SK-N-SH treated with all-trans-retinoic acid at 6 μM for 48 hours (cell line): ENCODE data around the gene CNOT6L.
A peak's percentile ranks its signal among the peaks of the same experiment; 100 is the strongest.

Experiments used
- ATAC-seq: fragments of 200-7000 bp; cut with Tn5 transposase; 3 replicates; pipeline ENCODE4 v1.9.1; 2020; ENCODE audit warnings: mild to moderate bottlenecking, moderate library complexity
- ARNTL ChIP-seq: fragments of 450-650 bp; formaldehyde crosslinking; IDR thresholded peaks from 2 replicates; pipeline ENCODE4 v1.5.0; 2020; ENCODE audit warnings: low read depth, mild to moderate bottlenecking, moderate library complexity, borderline replicate concordance
- CREB5 ChIP-seq: fragments of 250-450 bp; sonication (Bioruptor Pico); IDR thresholded peaks from 2 replicates; pipeline ENCODE4 v1.5.1; 2020; ENCODE audit warnings: low read depth, mild to moderate bottlenecking, moderate library complexity
- CSDC2 ChIP-seq: fragments of 250-450 bp; sonication (Bioruptor Pico); IDR thresholded peaks from 2 replicates; pipeline ENCODE4 v1.5.0; 2020; ENCODE audit warnings: mild to moderate bottlenecking, moderate library complexity
- ESRRG ChIP-seq: fragments of 250-450 bp; sonication (Bioruptor Pico); IDR thresholded peaks from 2 replicates; pipeline ENCODE4 v1.6.1; 2021; ENCODE audit warnings: mild to moderate bottlenecking
- GLIS3 ChIP-seq: fragments of 250-450 bp; sonication (Bioruptor Pico); IDR thresholded peaks from 2 replicates; pipeline ENCODE4 v1.5.0; 2020; ENCODE audit warnings: mild to moderate bottlenecking, moderate library complexity
- ISL1 ChIP-seq: fragments of 250-450 bp; sonication (Bioruptor Pico); IDR thresholded peaks from 2 replicates; pipeline ENCODE4 v2.1.2; 2022; ENCODE audit warnings: mild to moderate bottlenecking, moderate library complexity
- OSR1 ChIP-seq: fragments of 250-450 bp; sonication (Bioruptor Pico); IDR thresholded peaks from 2 replicates; pipeline ENCODE4 v1.8.0; 2022; ENCODE audit warnings: moderate library complexity, mild to moderate bottlenecking, inconsistent platforms
- POU6F1 ChIP-seq: fragments of 250-450 bp; sonication (Bioruptor Pico); IDR thresholded peaks from 2 replicates; pipeline ENCODE4 v1.8.0; 2021; ENCODE audit warnings: low read depth, mild to moderate bottlenecking, moderate library complexity, borderline replicate concordance
- PPARA ChIP-seq: fragments of 250-450 bp; sonication (Bioruptor Pico); IDR thresholded peaks from 2 replicates; pipeline ENCODE4 v1.5.0; 2020; ENCODE audit warnings: mild to moderate bottlenecking, borderline replicate concordance
- RARB ChIP-seq: fragments of 250-450 bp; sonication (Bioruptor Pico); IDR thresholded peaks from 2 replicates; pipeline ENCODE4 v1.8.0; 2021; ENCODE audit warnings: mild to moderate bottlenecking, moderate library complexity
- TCF4 ChIP-seq: fragments of 250-450 bp; sonication (Bioruptor Pico); IDR thresholded peaks from 2 replicates; pipeline ENCODE4 v1.8.0; 2021; ENCODE audit warnings: mild to moderate bottlenecking, moderate library complexity, borderline replicate concordance
- TOX ChIP-seq: fragments of 250-450 bp; sonication (Bioruptor Pico); IDR thresholded peaks from 2 replicates; pipeline ENCODE4 v1.8.0; 2021; ENCODE audit warnings: mild to moderate bottlenecking, moderate library complexity, borderline replicate concordance
- ZC3H10 ChIP-seq: fragments of 250-450 bp; sonication (Bioruptor Pico); IDR thresholded peaks from 2 replicates; pipeline ENCODE4 v1.5.1; 2021; ENCODE audit warnings: mild to moderate bottlenecking, moderate library complexity
- ZFP3 ChIP-seq: fragments of 250-450 bp; sonication (Bioruptor Pico); IDR thresholded peaks from 2 replicates; pipeline ENCODE4 v1.5.0; 2020; ENCODE audit warnings: mild to moderate bottlenecking, moderate library complexity
- ZFP30 ChIP-seq: fragments of 450-650 bp; formaldehyde crosslinking; IDR thresholded peaks from 2 replicates; pipeline ENCODE4 v1.5.0; 2022; ENCODE audit warnings: mild to moderate bottlenecking, moderate library complexity
- ZNF70 ChIP-seq: fragments of 450-650 bp; formaldehyde crosslinking; IDR thresholded peaks from 2 replicates; pipeline ENCODE4 v1.5.0; 2020; ENCODE audit warnings: mild to moderate bottlenecking, moderate library complexity
- ZNF8 ChIP-seq: fragments of 450-650 bp; formaldehyde crosslinking; IDR thresholded peaks from 2 replicates; pipeline ENCODE4 v1.5.0; 2020; ENCODE audit warnings: mild to moderate bottlenecking, moderate library complexity
- TF ChIP-seq, protein P1 (sequence below): fragments of 250-450 bp; sonication (Bioruptor Pico); IDR thresholded peaks from 2 replicates; pipeline ENCODE4 v1.5.1; 2021; ENCODE audit warnings: mild to moderate bottlenecking, moderate library complexity
- TF ChIP-seq, protein P2 (sequence below): fragments of 250-450 bp; sonication (Bioruptor Pico); IDR thresholded peaks from 2 replicates; pipeline ENCODE4 v1.5.0; 2020; ENCODE audit warnings: mild to moderate bottlenecking, moderate library complexity
- TF ChIP-seq, protein P3 (sequence below): fragments of 250-450 bp; sonication (Bioruptor Pico); IDR thresholded peaks from 2 replicates; pipeline ENCODE4 v1.8.0; 2020; ENCODE audit warnings: mild to moderate bottlenecking, moderate library complexity, borderline replicate concordance

Gene CNOT6L

GRCh38 chr4:77819404-77819842 lies 255 bp upstream of the CNOT6L start:
- TF ChIP-seq OSR1 (CRISPR knock-in tag): no peak
- no peak for TF ChIP-seq ISL1 (CRISPR knock-in tag)
- TF ChIP-seq ESRRG (CRISPR knock-in tag): no peak
- TF ChIP-seq, protein P1, sequence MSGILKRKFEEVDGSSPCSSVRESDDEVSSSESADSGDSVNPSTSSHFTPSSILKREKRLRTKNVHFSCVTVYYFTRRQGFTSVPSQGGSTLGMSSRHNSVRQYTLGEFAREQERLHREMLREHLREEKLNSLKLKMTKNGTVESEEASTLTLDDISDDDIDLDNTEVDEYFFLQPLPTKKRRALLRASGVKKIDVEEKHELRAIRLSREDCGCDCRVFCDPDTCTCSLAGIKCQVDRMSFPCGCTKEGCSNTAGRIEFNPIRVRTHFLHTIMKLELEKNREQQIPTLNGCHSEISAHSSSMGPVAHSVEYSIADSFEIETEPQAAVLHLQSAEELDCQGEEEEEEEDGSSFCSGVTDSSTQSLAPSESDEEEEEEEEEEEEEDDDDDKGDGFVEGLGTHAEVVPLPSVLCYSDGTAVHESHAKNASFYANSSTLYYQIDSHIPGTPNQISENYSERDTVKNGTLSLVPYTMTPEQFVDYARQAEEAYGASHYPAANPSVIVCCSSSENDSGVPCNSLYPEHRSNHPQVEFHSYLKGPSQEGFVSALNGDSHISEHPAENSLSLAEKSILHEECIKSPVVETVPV (CRISPR knock-in tag): no peak
- TF ChIP-seq, protein P2, sequence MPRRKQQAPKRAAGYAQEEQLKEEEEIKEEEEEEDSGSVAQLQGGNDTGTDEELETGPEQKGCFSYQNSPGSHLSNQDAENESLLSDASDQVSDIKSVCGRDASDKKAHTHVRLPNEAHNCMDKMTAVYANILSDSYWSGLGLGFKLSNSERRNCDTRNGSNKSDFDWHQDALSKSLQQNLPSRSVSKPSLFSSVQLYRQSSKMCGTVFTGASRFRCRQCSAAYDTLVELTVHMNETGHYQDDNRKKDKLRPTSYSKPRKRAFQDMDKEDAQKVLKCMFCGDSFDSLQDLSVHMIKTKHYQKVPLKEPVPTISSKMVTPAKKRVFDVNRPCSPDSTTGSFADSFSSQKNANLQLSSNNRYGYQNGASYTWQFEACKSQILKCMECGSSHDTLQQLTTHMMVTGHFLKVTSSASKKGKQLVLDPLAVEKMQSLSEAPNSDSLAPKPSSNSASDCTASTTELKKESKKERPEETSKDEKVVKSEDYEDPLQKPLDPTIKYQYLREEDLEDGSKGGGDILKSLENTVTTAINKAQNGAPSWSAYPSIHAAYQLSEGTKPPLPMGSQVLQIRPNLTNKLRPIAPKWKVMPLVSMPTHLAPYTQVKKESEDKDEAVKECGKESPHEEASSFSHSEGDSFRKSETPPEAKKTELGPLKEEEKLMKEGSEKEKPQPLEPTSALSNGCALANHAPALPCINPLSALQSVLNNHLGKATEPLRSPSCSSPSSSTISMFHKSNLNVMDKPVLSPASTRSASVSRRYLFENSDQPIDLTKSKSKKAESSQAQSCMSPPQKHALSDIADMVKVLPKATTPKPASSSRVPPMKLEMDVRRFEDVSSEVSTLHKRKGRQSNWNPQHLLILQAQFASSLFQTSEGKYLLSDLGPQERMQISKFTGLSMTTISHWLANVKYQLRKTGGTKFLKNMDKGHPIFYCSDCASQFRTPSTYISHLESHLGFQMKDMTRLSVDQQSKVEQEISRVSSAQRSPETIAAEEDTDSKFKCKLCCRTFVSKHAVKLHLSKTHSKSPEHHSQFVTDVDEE (CRISPR knock-in tag): no peak
- no peak for TF ChIP-seq CSDC2
- TF ChIP-seq ARNTL (CRISPR knock-in tag): no peak
- TF ChIP-seq CREB5 (CRISPR knock-in tag): no peak
- TF ChIP-seq RARB (CRISPR knock-in tag): no peak
- TF ChIP-seq ZC3H10 (CRISPR knock-in tag): no peak
- no peak for TF ChIP-seq TCF4 (CRISPR knock-in tag)
- TF ChIP-seq PPARA (CRISPR knock-in tag): no peak
- TF ChIP-seq ZNF70 (CRISPR knock-in tag): no peak
- TF ChIP-seq, protein P3, sequence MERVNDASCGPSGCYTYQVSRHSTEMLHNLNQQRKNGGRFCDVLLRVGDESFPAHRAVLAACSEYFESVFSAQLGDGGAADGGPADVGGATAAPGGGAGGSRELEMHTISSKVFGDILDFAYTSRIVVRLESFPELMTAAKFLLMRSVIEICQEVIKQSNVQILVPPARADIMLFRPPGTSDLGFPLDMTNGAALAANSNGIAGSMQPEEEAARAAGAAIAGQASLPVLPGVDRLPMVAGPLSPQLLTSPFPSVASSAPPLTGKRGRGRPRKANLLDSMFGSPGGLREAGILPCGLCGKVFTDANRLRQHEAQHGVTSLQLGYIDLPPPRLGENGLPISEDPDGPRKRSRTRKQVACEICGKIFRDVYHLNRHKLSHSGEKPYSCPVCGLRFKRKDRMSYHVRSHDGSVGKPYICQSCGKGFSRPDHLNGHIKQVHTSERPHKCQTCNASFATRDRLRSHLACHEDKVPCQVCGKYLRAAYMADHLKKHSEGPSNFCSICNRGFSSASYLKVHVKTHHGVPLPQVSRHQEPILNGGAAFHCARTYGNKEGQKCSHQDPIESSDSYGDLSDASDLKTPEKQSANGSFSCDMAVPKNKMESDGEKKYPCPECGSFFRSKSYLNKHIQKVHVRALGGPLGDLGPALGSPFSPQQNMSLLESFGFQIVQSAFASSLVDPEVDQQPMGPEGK: no peak
- TF ChIP-seq TOX: no peak
- no peak for TF ChIP-seq ZFP3 (CRISPR knock-in tag)
- ATAC-seq: peak; percentile 1

DNA sequence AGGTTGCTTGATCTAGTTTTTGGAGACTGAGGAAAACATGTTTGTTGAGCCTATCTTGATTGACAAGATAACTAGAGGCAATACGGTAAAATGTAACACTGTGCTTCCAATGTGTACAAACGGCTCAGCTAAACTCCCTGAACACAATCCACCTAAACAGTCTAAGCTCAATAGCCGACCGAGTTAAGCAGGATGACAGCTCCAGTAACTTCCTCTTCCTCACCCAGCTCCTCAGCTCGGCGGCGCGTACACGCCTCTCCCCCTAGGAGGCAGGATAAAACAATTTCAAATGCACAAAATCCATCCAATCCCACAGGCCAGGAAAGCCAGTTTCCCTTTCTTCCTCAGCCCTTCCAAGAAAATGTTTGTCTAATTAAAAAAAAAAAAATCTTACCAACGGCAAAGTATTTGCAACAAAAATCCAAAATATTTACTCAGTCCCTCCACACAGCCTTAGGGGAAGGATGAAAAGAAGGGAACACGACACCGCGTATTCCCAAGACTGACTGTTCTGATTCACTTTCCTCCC lies 1.0 kb downstream of the CNOT6L start:
- TF ChIP-seq ZC3H10 (CRISPR knock-in tag) (no peak), ZFP30 (CRISPR knock-in tag) (no peak), CSDC2 (no peak), POU6F1 (CRISPR knock-in tag) (no peak), TOX (no peak), PPARA (CRISPR knock-in tag) (no peak), ISL1 (CRISPR knock-in tag) (no peak), GLIS3 (CRISPR knock-in tag) (no peak), ZFP3 (CRISPR knock-in tag) (no peak), CREB5 (CRISPR knock-in tag) (no peak), ZNF8 (CRISPR knock-in tag) (no peak), TCF4 (CRISPR knock-in tag) (no peak), ESRRG (CRISPR knock-in tag) (no peak), ZNF70 (CRISPR knock-in tag) (no peak)
- TF ChIP-seq, protein P1 (CRISPR knock-in tag): no peak
- ATAC-seq: peak; percentile 80
